Right atrium auricular region (tissue), 2 donors: ENCODE results near the gene CNTN4. TPM values are rescaled to one million over a fixed set of nuclear protein-coding genes. Genes with fewer than 3 reads are reported as not detected.

ENCODE experiments used
- DNase-seq: peaks from one replicate; pipeline ENCODE4 v3.0.0-alpha.2; 2019; ENCODE audit warnings: low spot score
- H3K27ac ChIP-seq, 2 donors: fragments of 200-600 bp; sonication (generic); 1 replicate in 1 of 2; 2 replicates in 1 of 2; pipeline ENCODE4 v1.5.1; 2016 to 2019
- H3K27me3 ChIP-seq, 2 donors: fragments of 200-600 bp; sonication (generic); one replicate each; pipeline versions ENCODE4 v1.5.1 to v1.6.0; 2017 to 2019
- H3K36me3 ChIP-seq: fragments of 200-600 bp; sonication (generic); one replicate; pipeline ENCODE4 v1.5.1; 2016
- H3K4me1 ChIP-seq, 2 donors: fragments of 200-600 bp; sonication (generic); one replicate each; pipeline versions ENCODE4 v1.5.1 to v1.6.0; 2017 to 2019
- H3K4me3 ChIP-seq, 2 donors: fragments of 200-600 bp; sonication (generic); 1 replicate in 1 of 2; 2 replicates in 1 of 2; pipeline ENCODE4 v1.5.1; 2017 to 2019; ENCODE audit warnings: mild to moderate bottlenecking in 1 of 2, moderate library complexity in 1 of 2
- H3K9me3 ChIP-seq, 2 donors: fragments of 200-600 bp; sonication (generic); one replicate each; pipeline ENCODE4 v1.5.1; 2019
- total RNA-seq, 2 donors: library from RNA; depleted of rRNA; stranded (reverse); fragments of >200 nt; gene quantifications; one replicate each; pipeline ENCODE4 v1.1.0, GENCODE V29; 2016
- TF ChIP-seq, protein P1 (sequence below), 2 donors: fragments of 200-600 bp; sonication (generic); IDR thresholded peaks; one replicate each; pipeline ENCODE4 v1.5.1; 2019; ENCODE audit warnings: antibody characterized with exemption in 2 of 2

The CNTN4 gene
- total RNA-seq, 2 donors from 2014 or later: 5.3 to 5.7 TPM

DNA sequence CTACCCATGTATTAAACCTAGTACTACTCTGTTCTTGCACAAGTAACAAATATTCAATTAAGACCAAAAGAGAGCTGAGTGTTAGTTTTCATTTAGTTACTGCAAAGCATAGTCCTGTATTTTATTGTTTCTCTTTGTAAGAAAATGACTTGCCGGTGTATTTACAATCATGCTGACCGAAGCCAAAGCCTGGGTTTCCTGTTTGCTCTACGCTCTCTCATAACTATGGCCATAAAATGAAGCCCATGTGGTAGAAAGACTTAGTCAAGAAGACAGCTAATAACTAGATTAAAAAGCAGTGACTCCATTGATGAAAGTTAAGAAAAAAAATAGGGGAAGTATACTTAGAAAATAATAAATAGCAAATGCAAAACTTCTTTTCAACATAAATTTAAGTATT lies 479.9 kb downstream of the CNTN4 start:
- peaks cover 0 to 12% of the 10 kb centered on the region in 2 donors for H3K4me1 ChIP-seq
- TF ChIP-seq, protein P1, sequence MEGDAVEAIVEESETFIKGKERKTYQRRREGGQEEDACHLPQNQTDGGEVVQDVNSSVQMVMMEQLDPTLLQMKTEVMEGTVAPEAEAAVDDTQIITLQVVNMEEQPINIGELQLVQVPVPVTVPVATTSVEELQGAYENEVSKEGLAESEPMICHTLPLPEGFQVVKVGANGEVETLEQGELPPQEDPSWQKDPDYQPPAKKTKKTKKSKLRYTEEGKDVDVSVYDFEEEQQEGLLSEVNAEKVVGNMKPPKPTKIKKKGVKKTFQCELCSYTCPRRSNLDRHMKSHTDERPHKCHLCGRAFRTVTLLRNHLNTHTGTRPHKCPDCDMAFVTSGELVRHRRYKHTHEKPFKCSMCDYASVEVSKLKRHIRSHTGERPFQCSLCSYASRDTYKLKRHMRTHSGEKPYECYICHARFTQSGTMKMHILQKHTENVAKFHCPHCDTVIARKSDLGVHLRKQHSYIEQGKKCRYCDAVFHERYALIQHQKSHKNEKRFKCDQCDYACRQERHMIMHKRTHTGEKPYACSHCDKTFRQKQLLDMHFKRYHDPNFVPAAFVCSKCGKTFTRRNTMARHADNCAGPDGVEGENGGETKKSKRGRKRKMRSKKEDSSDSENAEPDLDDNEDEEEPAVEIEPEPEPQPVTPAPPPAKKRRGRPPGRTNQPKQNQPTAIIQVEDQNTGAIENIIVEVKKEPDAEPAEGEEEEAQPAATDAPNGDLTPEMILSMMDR (IDR thresholded peaks at IDR 0.05): no peak
- H3K27ac ChIP-seq: no peak overlapping the region
- no peaks in the 10 kb centered on the region for H3K36me3 ChIP-seq
- no peak for DNase-seq
- no peaks in the 10 kb centered on the region for H3K9me3 ChIP-seq
- H3K27me3 ChIP-seq: no peaks in the 10 kb centered on the region
- no peak overlapping the region for H3K4me3 ChIP-seq

DNA sequence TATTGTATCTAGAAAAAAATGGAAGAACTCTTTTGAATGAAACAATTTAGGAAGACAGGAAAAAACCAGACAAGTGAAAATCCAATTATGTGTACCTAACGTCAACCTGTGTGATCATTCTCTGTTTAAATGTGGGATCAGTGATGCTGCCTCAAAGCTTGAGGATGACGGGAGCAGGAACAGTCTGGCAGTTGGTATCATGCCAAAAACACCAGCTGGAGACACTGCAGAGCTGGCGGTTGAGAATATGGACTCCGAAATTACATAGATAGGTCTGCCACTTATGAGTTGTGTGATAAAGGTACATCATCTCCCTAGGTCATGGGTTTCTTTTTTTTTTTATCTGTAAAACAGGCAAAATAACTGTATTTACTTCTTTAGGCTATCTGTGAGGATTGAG lies 480.5 kb downstream of the CNTN4 start:
- DNase-seq: no peak
- Histone ChIP-seq H3K4me1 (peaks cover 0 to 12% of the 10 kb centered on the region in 2 donors), H3K4me3 (no peak overlapping the region), H3K27ac (no peak overlapping the region), H3K27me3 (no peaks in the 10 kb centered on the region), H3K9me3 (no peaks in the 10 kb centered on the region), H3K36me3 (no peaks in the 10 kb centered on the region)
- TF ChIP-seq, protein P1 (IDR thresholded peaks at IDR 0.05): no peak

DNA sequence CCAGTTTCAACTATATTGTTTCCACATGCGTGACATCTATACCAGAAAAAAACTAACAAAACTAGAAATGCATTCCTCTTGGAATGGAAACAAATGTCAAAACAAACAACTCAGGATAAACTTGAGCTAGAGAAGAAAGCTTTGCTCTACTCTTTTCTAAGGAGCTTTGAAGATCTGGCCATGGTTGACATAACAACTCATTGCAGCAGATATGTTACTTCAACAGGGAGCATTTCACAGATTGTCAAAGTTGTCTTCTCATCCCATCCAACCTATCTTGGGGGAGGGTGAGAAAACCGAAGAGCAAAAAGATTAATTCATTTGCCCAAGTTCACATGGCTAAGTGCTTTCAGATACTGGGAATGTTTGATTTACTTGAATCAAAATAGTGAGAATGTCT lies 484.4 kb downstream of the CNTN4 start:
- no peak for DNase-seq
- Histone ChIP-seq H3K27ac (no peak overlapping the region), H3K4me3 (no peak overlapping the region), H3K9me3 (no peaks in the 10 kb centered on the region), H3K4me1 (peaks cover 0 to 12% of the 10 kb centered on the region in 2 donors), H3K27me3 (no peaks in the 10 kb centered on the region), H3K36me3 (no peaks in the 10 kb centered on the region)
- TF ChIP-seq, protein P1 (IDR thresholded peaks at IDR 0.05): no peak

DNA sequence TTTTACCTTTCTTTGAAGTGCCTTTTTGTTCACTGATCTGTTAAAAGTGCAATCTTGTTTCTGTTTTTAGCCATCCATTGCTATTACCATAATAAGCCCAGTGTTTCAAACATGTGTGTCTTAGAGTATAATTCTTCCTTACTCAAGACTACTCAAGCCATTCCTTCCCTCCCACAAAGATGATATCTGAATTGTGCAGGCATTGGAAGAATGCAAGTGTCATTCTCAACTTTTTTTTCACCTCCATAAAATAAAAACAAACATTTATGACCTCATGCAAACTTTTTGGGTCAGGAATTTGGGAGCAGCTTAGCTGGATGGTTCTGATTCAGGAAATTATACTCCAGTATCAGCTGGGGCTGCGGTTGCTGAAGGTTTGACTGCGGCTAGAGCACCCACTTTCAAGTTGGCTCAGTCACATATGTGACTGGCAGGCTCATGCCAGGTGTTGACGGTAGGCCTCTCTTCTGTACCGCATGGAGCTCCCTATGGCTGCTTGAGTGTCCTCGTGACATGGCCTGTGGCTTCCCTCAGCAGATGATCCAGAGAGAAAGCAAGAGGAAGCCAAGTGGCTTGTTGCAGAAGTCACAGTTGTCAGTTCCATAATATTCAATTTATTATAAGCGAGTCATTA lies 490.8 kb downstream of the CNTN4 start:
- no peaks in the 10 kb centered on the region for H3K27me3 ChIP-seq
- H3K9me3 ChIP-seq: no peaks in the 10 kb centered on the region
- H3K36me3 ChIP-seq: no peaks in the 10 kb centered on the region
- TF ChIP-seq, protein P1 (IDR thresholded peaks at IDR 0.05): no peak
- no peak for DNase-seq
- H3K4me3 ChIP-seq: no peak overlapping the region
- H3K4me1 ChIP-seq: no peaks in the 10 kb centered on the region
- H3K27ac ChIP-seq: no peak overlapping the region

DNA sequence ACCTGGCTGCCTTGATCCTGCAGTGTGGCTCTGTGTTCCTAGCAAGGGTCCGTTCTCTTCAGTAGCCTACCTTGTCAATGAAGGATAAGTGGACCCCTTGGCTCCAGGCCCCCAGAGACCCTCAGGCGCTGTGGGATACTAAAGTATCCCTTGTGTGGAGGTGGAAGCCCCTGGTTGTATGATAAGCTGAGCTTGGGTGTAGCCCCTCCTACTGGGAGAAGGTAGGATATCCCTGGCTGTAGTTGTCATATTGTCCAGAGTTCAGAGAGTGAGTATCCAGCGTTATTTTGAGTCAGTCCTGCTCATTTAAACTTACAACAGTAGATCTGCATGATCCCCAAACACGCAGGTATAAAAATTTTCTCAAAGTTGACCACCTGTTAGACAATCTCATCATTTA lies 496.8 kb downstream of the CNTN4 start:
- no peak overlapping the region for H3K4me3 ChIP-seq
- TF ChIP-seq, protein P1 (IDR thresholded peaks at IDR 0.05): no peak
- H3K9me3 ChIP-seq: no peaks in the 10 kb centered on the region
- H3K27me3 ChIP-seq: no peaks in the 10 kb centered on the region
- DNase-seq: no peak
- H3K4me1 ChIP-seq: no peaks in the 10 kb centered on the region
- no peak overlapping the region for H3K27ac ChIP-seq
- no peaks in the 10 kb centered on the region for H3K36me3 ChIP-seq

DNA sequence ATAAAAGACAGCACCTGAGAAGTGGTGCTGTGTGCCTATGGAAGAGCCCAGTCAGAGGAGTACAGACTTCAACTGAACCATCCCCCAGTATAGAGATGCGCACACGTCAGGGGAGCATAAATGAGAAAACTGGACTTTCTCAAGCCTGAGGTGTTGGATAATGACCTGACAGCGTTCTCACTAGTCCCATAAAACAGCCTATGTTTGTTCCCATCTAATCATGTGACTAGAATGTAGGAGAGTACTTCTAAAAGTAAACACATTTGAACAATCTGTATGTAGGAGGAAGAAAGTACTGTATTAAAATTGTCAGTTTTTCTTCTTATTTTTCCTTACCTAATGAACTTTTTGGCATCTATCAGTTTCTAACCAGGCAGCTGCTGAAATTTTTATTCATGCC lies 498.9 kb downstream of the CNTN4 start:
- Histone ChIP-seq H3K36me3 (no peaks in the 10 kb centered on the region), H3K9me3 (no peaks in the 10 kb centered on the region), H3K4me1 (no peaks in the 10 kb centered on the region), H3K27ac (no peak overlapping the region), H3K27me3 (no peaks in the 10 kb centered on the region), H3K4me3 (no peak overlapping the region)
- no peak for DNase-seq
- TF ChIP-seq, protein P1 (IDR thresholded peaks at IDR 0.05): no peak
